Measurements from ENCODE around the gene CORO7.

The CORO7 gene

DNA sequence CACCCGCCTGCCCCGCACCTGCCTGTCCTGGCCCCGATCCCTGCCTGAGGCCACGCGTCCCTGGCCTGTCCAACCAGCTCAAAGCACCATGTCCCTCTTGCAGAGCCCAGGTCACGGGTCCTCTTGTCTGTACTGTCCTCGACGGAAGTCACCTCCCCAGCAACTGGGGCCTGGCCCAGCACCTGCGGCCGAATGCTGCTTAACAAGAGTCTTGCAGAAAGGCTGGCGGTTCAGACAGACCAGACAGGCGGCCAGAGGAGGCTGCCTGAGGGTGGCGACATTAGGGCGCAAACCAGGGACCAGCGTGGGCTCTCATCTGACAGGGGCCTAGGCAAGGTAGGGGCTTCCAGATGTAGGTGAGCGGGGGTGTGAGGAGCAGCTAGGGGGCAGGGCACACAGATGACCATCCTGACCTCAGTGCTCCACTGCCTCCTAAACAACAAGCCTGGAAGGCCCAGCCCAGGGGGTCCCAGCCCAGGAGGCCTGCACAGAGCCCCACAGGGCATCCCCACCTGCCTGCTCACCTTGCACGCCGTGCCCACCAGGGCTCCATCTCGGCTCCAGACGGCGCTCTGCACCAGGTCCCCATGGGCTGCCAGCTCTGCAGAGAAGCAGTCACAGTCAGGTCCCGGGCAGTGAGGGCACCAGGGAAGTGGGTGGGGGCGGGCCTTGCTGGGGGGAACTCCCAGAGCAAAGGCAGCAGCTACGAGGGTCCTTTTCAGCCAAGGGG lies 11.3 kb downstream of the CORO7 start:
- peak overlapping the region; percentile 82 for H3K23ac ChIP-seq (ENCODE audit: low read depth, low read length, poor library complexity)
- H3K36me3 ChIP-seq (replicated peaks in 1 of 2; ENCODE audit: control insufficient read depth in 2 of 2, insufficient read depth in 2 of 2, low read length in 2 of 2) = peaks cover 0 to 5% of the 10 kb centered on the region in 2 donors
- no peak overlapping the region for H2AFZ ChIP-seq (ENCODE audit: low read length)
- H4K8ac ChIP-seq (ENCODE audit: low read depth, low read length) = no peak overlapping the region
- DNase-seq (ENCODE audit: low spot score) = no peak
- no peak overlapping the region for H2BK120ac ChIP-seq (ENCODE audit: low read depth, low read length)
- H2BK15ac ChIP-seq (ENCODE audit: low read length) = peak overlapping the region; percentile 49
- H4K91ac ChIP-seq (ENCODE audit: low read depth, low read length, poor library complexity) = no peak overlapping the region
- no peak overlapping the region for H3K4me2 ChIP-seq (ENCODE audit: insufficient read depth, low read length, poor library complexity, severe bottlenecking)
- H3K18ac ChIP-seq (ENCODE audit: low read length) = peak overlapping the region; percentile 34
- no peak overlapping the region for H3K4me3 ChIP-seq (ENCODE audit: low read length in 2 of 2)
- H3K79me1 ChIP-seq (ENCODE audit: low read depth, low read length) = peaks cover 6% of the 10 kb centered on the region
- H3K9ac ChIP-seq (ENCODE audit: low read depth, low read length, poor library complexity) = peak overlapping the region; percentile 68
- H3K9me3 ChIP-seq (replicated peaks in 1 of 2; ENCODE audit: control insufficient read depth in 2 of 2, insufficient read depth in 1 of 2, low read depth in 1 of 2, low read length in 2 of 2) = no peaks in the 10 kb centered on the region
- H2BK12ac ChIP-seq (ENCODE audit: low read length) = no peak overlapping the region
- no CpG with 5 or more reads among the region's 24 CpGs for WGBS, 2 donors (ENCODE audit: extremely low coverage in 2 of 2, insufficient read length in 2 of 2, insufficient replicate concordance in 1 of 2)
- H3K4ac ChIP-seq (ENCODE audit: low read length) = no peak overlapping the region
- H3K27ac ChIP-seq (replicated peaks; ENCODE audit: low read length) = no peak overlapping the region
- H2AK5ac ChIP-seq (ENCODE audit: low read depth, low read length) = peak overlapping the region; percentile 71
- no peaks in the 10 kb centered on the region for H3K27me3 ChIP-seq (ENCODE audit: control insufficient read depth in 3 of 3, insufficient read depth in 3 of 3, low read depth in 1 of 3, low read length in 3 of 3)
- peaks cover 2 to 3% of the 10 kb centered on the region in 2 donors for H3K4me1 ChIP-seq (ENCODE audit: control insufficient read depth in 2 of 2, insufficient read depth in 1 of 2, low read depth in 1 of 2, low read length in 2 of 2)
- no peak overlapping the region for H3K14ac ChIP-seq (ENCODE audit: low read length)
- H2BK5ac ChIP-seq (ENCODE audit: low read length) = peak overlapping the region; percentile 48

DNA sequence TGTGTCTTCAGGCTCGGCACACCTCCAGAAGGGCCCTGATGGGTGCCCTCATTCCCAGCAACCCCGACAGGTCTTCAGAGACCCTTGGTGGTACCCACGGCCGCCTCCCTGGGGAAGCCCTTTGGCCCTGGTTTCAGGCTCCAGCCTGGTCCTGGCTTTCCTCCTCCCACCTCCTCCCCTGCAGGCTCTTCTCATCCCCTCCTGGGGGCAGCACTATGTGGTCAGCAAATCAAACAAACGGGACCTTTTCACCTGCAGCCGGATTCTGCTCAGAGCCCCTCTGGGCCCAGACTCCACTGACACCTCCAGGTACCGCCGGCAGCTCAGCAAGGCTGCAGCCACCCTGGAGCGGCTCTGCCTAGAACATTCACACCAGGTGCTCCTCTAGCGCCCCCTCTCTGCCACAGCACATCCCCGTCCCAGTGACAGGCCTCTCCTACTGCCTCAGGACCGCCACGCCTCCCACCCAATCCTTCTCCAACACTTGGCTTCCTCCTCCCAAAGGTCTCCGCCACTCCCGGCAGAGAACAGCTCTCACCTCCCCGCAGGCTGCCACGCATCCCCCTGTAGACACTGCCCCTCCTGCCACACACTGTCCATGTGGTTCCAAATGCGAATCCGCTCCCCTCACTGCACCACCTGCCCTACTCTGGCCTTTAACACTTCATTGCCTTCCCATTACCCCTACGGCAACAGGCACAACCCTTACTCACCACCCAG lies 12.0 kb downstream of the CORO7 start:
- H2BK15ac ChIP-seq (ENCODE audit: low read length) = peak overlapping the region; percentile 49
- no peak overlapping the region for H3K4ac ChIP-seq (ENCODE audit: low read length)
- H3K79me1 ChIP-seq (ENCODE audit: low read depth, low read length) = peaks cover 4% of the 10 kb centered on the region
- H3K18ac ChIP-seq (ENCODE audit: low read length) = peak overlapping the region; percentile 34
- no peak overlapping the region for H3K4me3 ChIP-seq (ENCODE audit: low read length in 2 of 2)
- DNase-seq (ENCODE audit: low spot score) = no peak
- H2BK120ac ChIP-seq (ENCODE audit: low read depth, low read length) = no peak overlapping the region
- no peak overlapping the region for H3K14ac ChIP-seq (ENCODE audit: low read length)
- peak overlapping the region; percentile 48 for H2BK5ac ChIP-seq (ENCODE audit: low read length)
- no peak overlapping the region for H3K4me2 ChIP-seq (ENCODE audit: insufficient read depth, low read length, poor library complexity, severe bottlenecking)
- no peaks in the 10 kb centered on the region for H3K9me3 ChIP-seq (replicated peaks in 1 of 2; ENCODE audit: control insufficient read depth in 2 of 2, insufficient read depth in 1 of 2, low read depth in 1 of 2, low read length in 2 of 2)
- peaks cover 2 to 3% of the 10 kb centered on the region in 2 donors for H3K4me1 ChIP-seq (ENCODE audit: control insufficient read depth in 2 of 2, insufficient read depth in 1 of 2, low read depth in 1 of 2, low read length in 2 of 2)
- H3K27ac ChIP-seq (replicated peaks; ENCODE audit: low read length) = no peak overlapping the region
- WGBS, 2 donors (ENCODE audit: extremely low coverage in 2 of 2, insufficient read length in 2 of 2, insufficient replicate concordance in 1 of 2) = no CpG with 5 or more reads among the region's 20 CpGs
- no peak overlapping the region for H4K91ac ChIP-seq (ENCODE audit: low read depth, low read length, poor library complexity)
- H2AK5ac ChIP-seq (ENCODE audit: low read depth, low read length) = peak overlapping the region; percentile 71
- no peaks in the 10 kb centered on the region for H3K27me3 ChIP-seq (ENCODE audit: control insufficient read depth in 3 of 3, insufficient read depth in 3 of 3, low read depth in 1 of 3, low read length in 3 of 3)
- no peak overlapping the region for H4K8ac ChIP-seq (ENCODE audit: low read depth, low read length)
- H3K23ac ChIP-seq (ENCODE audit: low read depth, low read length, poor library complexity) = peak overlapping the region; percentile 82
- peak overlapping the region; percentile 68 for H3K9ac ChIP-seq (ENCODE audit: low read depth, low read length, poor library complexity)
- H3K36me3 ChIP-seq (replicated peaks in 1 of 2; ENCODE audit: control insufficient read depth in 2 of 2, insufficient read depth in 2 of 2, low read length in 2 of 2) = peaks cover 0 to 5% of the 10 kb centered on the region in 2 donors
- no peak overlapping the region for H2BK12ac ChIP-seq (ENCODE audit: low read length)
- H2AFZ ChIP-seq (ENCODE audit: low read length) = no peak overlapping the region

DNA sequence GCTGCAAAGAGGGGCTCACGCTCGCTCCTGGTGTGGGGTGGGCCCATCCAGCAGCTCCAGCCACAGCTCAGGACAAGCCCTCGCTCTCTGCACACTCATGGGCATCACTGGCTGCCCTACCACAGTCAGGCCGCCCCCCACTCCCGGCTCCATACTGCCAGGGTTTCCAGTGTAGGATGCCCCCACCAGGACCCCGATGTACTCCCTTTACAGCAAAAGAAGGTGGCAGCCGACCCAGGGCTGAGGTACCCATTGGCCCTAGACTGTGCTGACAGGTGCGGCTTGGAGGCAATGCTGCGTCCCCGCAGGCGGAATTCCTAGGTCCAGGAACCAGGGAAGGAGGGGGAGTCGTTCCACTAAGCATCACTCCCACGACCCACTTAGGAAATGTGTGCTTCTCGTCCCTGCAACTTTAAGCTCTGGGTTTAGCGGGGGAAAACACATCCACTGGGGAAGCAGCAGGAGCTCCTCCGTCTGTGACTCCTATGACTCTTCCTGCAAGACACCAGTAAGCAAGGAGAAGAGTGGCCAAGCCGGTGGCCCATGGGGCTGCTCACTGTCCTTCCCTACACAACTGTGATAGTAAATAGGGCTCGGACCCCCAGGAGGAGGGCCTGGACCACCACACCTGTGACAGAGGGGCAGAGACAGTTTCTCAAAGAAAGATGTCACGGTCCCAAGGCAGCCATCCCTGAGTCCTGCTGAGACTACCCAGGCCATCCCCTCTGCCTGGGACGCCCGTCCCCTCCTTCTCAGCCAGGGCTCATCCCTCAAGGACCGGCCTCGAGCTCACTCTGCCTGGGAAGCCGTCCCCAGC lies 13.1 kb downstream of the CORO7 start:
- Histone ChIP-seq H3K4ac (ENCODE audit: low read length) (no peak overlapping the region), H3K4me1 (ENCODE audit: control insufficient read depth in 2 of 2, insufficient read depth in 1 of 2, low read depth in 1 of 2, low read length in 2 of 2) (peaks cover 2 to 3% of the 10 kb centered on the region in 2 donors), H3K14ac (ENCODE audit: low read length) (no peak overlapping the region), H3K4me2 (ENCODE audit: insufficient read depth, low read length, poor library complexity, severe bottlenecking) (no peak overlapping the region), H4K91ac (ENCODE audit: low read depth, low read length, poor library complexity) (no peak overlapping the region), H2AK5ac (ENCODE audit: low read depth, low read length) (peak overlapping the region; percentile 68), H3K36me3 (replicated peaks in 1 of 2; ENCODE audit: control insufficient read depth in 2 of 2, insufficient read depth in 2 of 2, low read length in 2 of 2) (peaks cover 0 to 5% of the 10 kb centered on the region in 2 donors), H3K18ac (ENCODE audit: low read length) (no peak overlapping the region), H2BK15ac (ENCODE audit: low read length) (peak overlapping the region; percentile 65), H3K9me3 (replicated peaks in 1 of 2; ENCODE audit: control insufficient read depth in 2 of 2, insufficient read depth in 1 of 2, low read depth in 1 of 2, low read length in 2 of 2) (no peaks in the 10 kb centered on the region), H2BK120ac (ENCODE audit: low read depth, low read length) (no peak overlapping the region), H3K27me3 (ENCODE audit: control insufficient read depth in 3 of 3, insufficient read depth in 3 of 3, low read depth in 1 of 3, low read length in 3 of 3) (no peaks in the 10 kb centered on the region), H3K4me3 (ENCODE audit: low read length in 2 of 2) (no peak overlapping the region), H3K27ac (replicated peaks; ENCODE audit: low read length) (no peak overlapping the region), H2BK12ac (ENCODE audit: low read length) (no peak overlapping the region), H4K8ac (ENCODE audit: low read depth, low read length) (no peak overlapping the region), H3K9ac (ENCODE audit: low read depth, low read length, poor library complexity) (peak overlapping the region; percentile 7), H2BK5ac (ENCODE audit: low read length) (no peak overlapping the region), H3K23ac (ENCODE audit: low read depth, low read length, poor library complexity) (no peak overlapping the region), H2AFZ (ENCODE audit: low read length) (no peak overlapping the region), H3K79me1 (ENCODE audit: low read depth, low read length) (peaks cover 4% of the 10 kb centered on the region)
- DNase-seq (ENCODE audit: low spot score) = no peak
- WGBS, 2 donors (ENCODE audit: extremely low coverage in 2 of 2, insufficient read length in 2 of 2, insufficient replicate concordance in 1 of 2) = no CpG with 5 or more reads among the region's 24 CpGs
